BLaER1 treated with 17β-estradiol and CSF1 and Interleukin-3, amounts not matched to agents 10 nM and 100 nM (cell line): Measurements from ENCODE around the gene ZDHHC21.
"Not testable (repeated sequence)": the region's sequence is repeated elsewhere in the genome, so short reads cannot be mapped to it uniquely, and the experiment has no call there.

Experiments used
- H3K27ac ChIP-seq, 11 experiments: shearing (Covaris generic); formaldehyde crosslinking; 2 replicates each; pipeline ENCODE4 v1.8.1; 2022
- H3K27me3 ChIP-seq, 11 experiments: shearing (Covaris generic); formaldehyde crosslinking; 2 replicates each; pipeline ENCODE4 v1.8.1; 2022
- H3K36me3 ChIP-seq, 11 experiments: shearing (Covaris generic); formaldehyde crosslinking; 2 replicates each; pipeline ENCODE4 v1.8.1; 2022
- H3K4me1 ChIP-seq, 10 experiments: shearing (Covaris generic); formaldehyde crosslinking; 2 replicates each; pipeline ENCODE4 v1.8.1; 2022
- H3K4me2 ChIP-seq, 11 experiments: shearing (Covaris generic); formaldehyde crosslinking; 2 replicates each; pipeline ENCODE4 v1.8.1; 2022
- H3K4me3 ChIP-seq, 10 experiments: shearing (Covaris generic); formaldehyde crosslinking; 2 replicates each; pipeline ENCODE4 v1.8.1; 2022
- H3K9ac ChIP-seq, 11 experiments: shearing (Covaris generic); formaldehyde crosslinking; 2 replicates each; pipeline ENCODE4 v1.8.1; 2022
- H3K9me3 ChIP-seq, 11 experiments: shearing (Covaris generic); formaldehyde crosslinking; replicated peaks in 1 of 11; 2 replicates each; pipeline ENCODE4 v1.8.1; 2022
- H4K20me1 ChIP-seq, 11 experiments: shearing (Covaris generic); formaldehyde crosslinking; 2 replicates each; pipeline ENCODE4 v1.8.1; 2022
- Cebpa-rat ChIP-seq, 11 experiments: shearing (Covaris generic); IDR thresholded peaks; 2 replicates each; pipeline ENCODE4 v1.8.1; 2022

Gene ZDHHC21

GRCh38 chr9:14671377-14671776 lies 21.9 kb downstream of the ZDHHC21 start:
- no peak for TF ChIP-seq Cebpa-rat (IDR thresholded peaks at IDR 0.05)
- peaks cover 0 to 39% (median 13%) of the 10 kb centered on the region in 11 experiments; a peak in 14 of 22 replicates for H3K36me3 ChIP-seq
- H3K9me3 ChIP-seq: 0 out of 22 replicates have a peak, but pooled peaks cover 0 to 3% (median 0%) of the 10 kb centered on the region in 11 experiments
- no peaks in the 10 kb centered on the region for H4K20me1 ChIP-seq
- H3K4me1 ChIP-seq: peaks cover 0 to 8% (median 0%) of the 10 kb centered on the region in 10 experiments; a peak in 2 of 20 replicates
- H3K4me3 ChIP-seq: no peak overlapping the region
- H3K9ac ChIP-seq: no peak overlapping the region
- H3K27me3 ChIP-seq: no peaks in the 10 kb centered on the region
- H3K4me2 ChIP-seq: no peak overlapping the region
- H3K27ac ChIP-seq: no peak overlapping the region

GRCh38 chr9:14670718-14671117 lies 22.5 kb downstream of the ZDHHC21 start:
- H3K4me1 ChIP-seq: peaks cover 0 to 8% (median 0%) of the 10 kb centered on the region in 10 experiments; a peak in 2 of 20 replicates
- no peak overlapping the region for H3K27ac ChIP-seq
- no peak overlapping the region for H3K4me2 ChIP-seq
- 0 out of 22 replicates have a peak, but pooled peaks cover 0 to 3% (median 0%) of the 10 kb centered on the region in 11 experiments for H3K9me3 ChIP-seq
- H3K9ac ChIP-seq: no peak overlapping the region
- H3K4me3 ChIP-seq: no peak overlapping the region
- H3K36me3 ChIP-seq: peaks cover 0 to 34% (median 13%) of the 10 kb centered on the region in 11 experiments; a peak in 14 of 22 replicates
- H3K27me3 ChIP-seq: no peaks in the 10 kb centered on the region
- no peaks in the 10 kb centered on the region for H4K20me1 ChIP-seq
- no peak for TF ChIP-seq Cebpa-rat (IDR thresholded peaks at IDR 0.05)

- H3K27me3 ChIP-seq, H3K4me2 ChIP-seq, H3K4me3 ChIP-seq, H3K4me1 ChIP-seq, H3K9ac ChIP-seq, H3K27ac ChIP-seq, H3K9me3 ChIP-seq, H4K20me1 ChIP-seq: not testable (repeated sequence)
- H3K36me3 ChIP-seq: peaks cover 0 to 27% (median 3%) of the 10 kb centered on the region in 11 experiments; a peak in 9 of 22 replicates
Measured at GRCh38 chr9:14664022-14664421, 29.2 kb downstream of the ZDHHC21 start.

GRCh38 chr9:14662060-14662453 lies 31.2 kb downstream of the ZDHHC21 start:
- H3K4me3 ChIP-seq: no peak overlapping the region
- H4K20me1 ChIP-seq: no peaks in the 10 kb centered on the region
- H3K9ac ChIP-seq: no peak overlapping the region
- TF ChIP-seq Cebpa-rat (IDR thresholded peaks at IDR 0.05): no peak
- H3K9me3 ChIP-seq: no peaks in the 10 kb centered on the region
- no peak overlapping the region for H3K27ac ChIP-seq
- H3K36me3 ChIP-seq: peaks cover 0 to 40% (median 12%) of the 10 kb centered on the region in 11 experiments; a peak in 11 of 22 replicates
- H3K4me2 ChIP-seq: no peak overlapping the region
- no peaks in the 10 kb centered on the region for H3K4me1 ChIP-seq
- no peaks in the 10 kb centered on the region for H3K27me3 ChIP-seq

GRCh38 chr9:14661421-14662059 lies 31.7 kb downstream of the ZDHHC21 start:
- Histone ChIP-seq H3K36me3 (peaks cover 0 to 46% (median 12%) of the 10 kb centered on the region in 11 experiments; a peak in 12 of 22 replicates), H3K27ac (no peak overlapping the region), H3K27me3 (no peaks in the 10 kb centered on the region), H3K9me3 (no peaks in the 10 kb centered on the region), H3K9ac (no peak overlapping the region), H4K20me1 (no peaks in the 10 kb centered on the region), H3K4me2 (no peak overlapping the region), H3K4me1 (no peaks in the 10 kb centered on the region), H3K4me3 (no peak overlapping the region)
- TF ChIP-seq Cebpa-rat (IDR thresholded peaks at IDR 0.05): no peak

- no peak overlapping the region for H3K27ac ChIP-seq
- peaks cover 0 to 49% (median 14%) of the 10 kb centered on the region in 11 experiments; a peak in 13 of 22 replicates for H3K36me3 ChIP-seq
- no peak overlapping the region for H3K4me3 ChIP-seq
- no peak overlapping the region for H3K4me2 ChIP-seq
- TF ChIP-seq Cebpa-rat (IDR thresholded peaks at IDR 0.05): no peak
- H3K4me1 ChIP-seq: no peaks in the 10 kb centered on the region
- H3K9me3 ChIP-seq: peaks cover 0 to under 1% (median 0%) of the 10 kb centered on the region in 11 experiments; a peak in 2 of 22 replicates
- H3K27me3 ChIP-seq: no peaks in the 10 kb centered on the region
- H4K20me1 ChIP-seq: no peaks in the 10 kb centered on the region
- H3K9ac ChIP-seq: no peak overlapping the region
Measured at GRCh38 chr9:14660721-14661120, 32.5 kb downstream of the ZDHHC21 start.

GRCh38 chr9:14654932-14655331 lies 38.3 kb downstream of the ZDHHC21 start:
- H4K20me1 ChIP-seq: no peaks in the 10 kb centered on the region
- no peak overlapping the region for H3K4me3 ChIP-seq
- H3K4me1 ChIP-seq: no peaks in the 10 kb centered on the region
- no peaks in the 10 kb centered on the region for H3K27me3 ChIP-seq
- peaks cover 14 to 51% (median 29%) of the 10 kb centered on the region in 11 experiments; a peak in 21 of 22 replicates for H3K36me3 ChIP-seq
- H3K27ac ChIP-seq: no peak overlapping the region
- H3K4me2 ChIP-seq: no peak overlapping the region
- no peak overlapping the region for H3K9ac ChIP-seq
- peaks cover 12 to 20% (median 18%) of the 10 kb centered on the region in 11 experiments for H3K9me3 ChIP-seq
- TF ChIP-seq Cebpa-rat (IDR thresholded peaks at IDR 0.05): no peak

- H3K9ac ChIP-seq: no peak overlapping the region
- H3K4me2 ChIP-seq: no peak overlapping the region
- peaks cover 12 to 20% (median 18%) of the 10 kb centered on the region in 11 experiments for H3K9me3 ChIP-seq
- no peaks in the 10 kb centered on the region for H3K4me1 ChIP-seq
- H4K20me1 ChIP-seq: no peaks in the 10 kb centered on the region
- no peak overlapping the region for H3K4me3 ChIP-seq
- no peak overlapping the region for H3K27ac ChIP-seq
- no peaks in the 10 kb centered on the region for H3K27me3 ChIP-seq
- peaks cover 10 to 37% (median 27%) of the 10 kb centered on the region in 11 experiments; a peak in 19 of 22 replicates for H3K36me3 ChIP-seq
- no peak for TF ChIP-seq Cebpa-rat (IDR thresholded peaks at IDR 0.05)
Measured at GRCh38 chr9:14653511-14653910, 39.7 kb downstream of the ZDHHC21 start.

GRCh38 chr9:14652729-14653377 lies 40.4 kb downstream of the ZDHHC21 start:
- H3K9ac ChIP-seq: no peak overlapping the region
- H3K4me1 ChIP-seq: no peaks in the 10 kb centered on the region
- H3K27me3 ChIP-seq: no peaks in the 10 kb centered on the region
- peaks cover 12 to 20% (median 18%) of the 10 kb centered on the region in 11 experiments for H3K9me3 ChIP-seq
- H3K4me3 ChIP-seq: no peak overlapping the region
- no peak overlapping the region for H3K27ac ChIP-seq
- no peak for TF ChIP-seq Cebpa-rat (IDR thresholded peaks at IDR 0.05)
- H3K36me3 ChIP-seq: peaks cover 10 to 36% (median 20%) of the 10 kb centered on the region in 11 experiments; a peak in 19 of 22 replicates
- no peak overlapping the region for H3K4me2 ChIP-seq
- H4K20me1 ChIP-seq: no peaks in the 10 kb centered on the region
